HCT116 (cell line): ENCODE data around the gene RWDD4. TPM values are rescaled to one million over a fixed set of nuclear protein-coding genes. Genes with fewer than 3 reads are reported as not detected.

ENCODE experiments used
- ATAC-seq: fragments of 200-7000 bp; cut with Tn5 transposase; 2 replicates; pipeline ENCODE4 v1.9.1; 2020; ENCODE audit warnings: mild to moderate bottlenecking, moderate library complexity
- BruUV-seq: library from RNA; stranded (reverse); fragments of 400-500 nt; replicated peaks from 2 replicates; lab custom pipeline; 2021; lab: Mats Ljungman, UMichigan
- CTCF ChIA-PET: fragments of 300-600 bp; sonication (Branson Sonifier 250); formaldehyde crosslinking; loops from one replicate; lab custom pipeline; 2021; ENCODE audit warnings: antibody characterized with exemption; lab: Charles Lee
- POLR2A ChIA-PET: fragments of 300-600, 350-600 bp; sonication (Branson Sonifier 250); formaldehyde crosslinking; loops from one replicate; lab custom pipeline; 2021; ENCODE audit warnings: antibody characterized with exemption; lab: Charles Lee
- RAD21 ChIA-PET, 2 experiments: fragments of 300-600 bp; sonication (Branson Sonifier 250); formaldehyde crosslinking; loops; one replicate each; lab custom pipeline; 2023; ENCODE audit warnings: low total read pairs in 2 of 2; ENCODE audit not compliant: uncharacterized antibody in 2 of 2, unreplicated experiment in 2 of 2, low non-redundant PET in 1 of 2; lab: Charles Lee
- DNase-seq: peaks from one replicate; pipeline ENCODE4 v3.0.0-alpha.2; 2010; ENCODE audit warnings: low read depth, low spot score
- H2AFZ ChIP-seq: fragments of 200-600 bp; shearing (Covaris generic), sonication (generic); 2 replicates; pipeline ENCODE4 v1.6.1; 2017; ENCODE audit warnings: low read depth, mixed run types, mixed read lengths, antibody characterized with exemption, low read length; ENCODE audit not compliant: poor library complexity, severe bottlenecking
- H3K27ac ChIP-seq: 2 replicates; pipeline ENCODE4 v1.5.1; 2012; ENCODE audit warnings: low read depth, low read length
- H3K27me3 ChIP-seq: fragments of 200-600 bp; sonication (generic); 2 replicates; pipeline ENCODE4 v1.6.1; 2016; ENCODE audit warnings: mixed run types, low read length, mixed read lengths; ENCODE audit not compliant: insufficient read depth
- H3K36me3 ChIP-seq, 2 experiments: fragments of 200-500 bp in 1 of 2; fragments of 200-600 bp in 1 of 2; sonication (Bioruptor generic) in 1 of 2; sonication (generic) in 1 of 2; 2 replicates each; pipeline versions ENCODE4 v1.5.1 to v1.6.1; 2014 to 2016; ENCODE audit warnings: low read length in 2 of 2, inconsistent platforms in 1 of 2, mixed read lengths in 1 of 2, mixed run types in 1 of 2; ENCODE audit not compliant: insufficient read depth in 2 of 2, control insufficient read depth in 1 of 2
- H3K4me1 ChIP-seq, 2 experiments: fragments of 200-600 bp in 1 of 2; sonication (generic) in 1 of 2; 2 replicates each; pipeline versions ENCODE4 v1.5.1 to v1.6.1; 2012 to 2017; ENCODE audit warnings: low read length in 2 of 2, inconsistent platforms in 1 of 2, mild to moderate bottlenecking in 1 of 2, mixed read lengths in 1 of 2, mixed run types in 1 of 2, moderate library complexity in 1 of 2; ENCODE audit not compliant: insufficient read depth in 2 of 2, control insufficient read depth in 1 of 2
- H3K4me2 ChIP-seq: fragments of 200-600 bp; sonication (generic); 2 replicates; pipeline ENCODE4 v1.6.1; 2017; ENCODE audit warnings: mixed run types, low read length, mixed read lengths
- H3K4me3 ChIP-seq, 2 experiments: fragments of 200-600 bp in 1 of 2; sonication (generic) in 1 of 2; replicated peaks in 1 of 2; 2 replicates each; pipeline ENCODE4 v1.5.1; 2011 to 2016; ENCODE audit warnings: low read length in 2 of 2, control low read depth in 1 of 2, low read depth in 1 of 2, mild to moderate bottlenecking in 1 of 2, mixed read lengths in 1 of 2, mixed run types in 1 of 2
- H3K79me2 ChIP-seq: fragments of 200-600 bp; sonication (generic); 2 replicates; pipeline ENCODE4 v1.6.1; 2017; ENCODE audit warnings: mild to moderate bottlenecking, mixed run types, low read length, moderate library complexity, mixed read lengths; ENCODE audit not compliant: insufficient read depth
- H3K9ac ChIP-seq: fragments of 200-600 bp; sonication (generic); 2 replicates; pipeline ENCODE4 v1.6.1; 2016; ENCODE audit warnings: low read length, mixed read lengths
- H3K9me2 ChIP-seq: fragments of 200-600 bp; sonication (generic), shearing (Covaris generic); 2 replicates; pipeline ENCODE4 v1.6.1; 2017; ENCODE audit warnings: mixed run types, mild to moderate bottlenecking, moderate library complexity; ENCODE audit not compliant: insufficient read depth
- H3K9me3 ChIP-seq, 2 experiments: fragments of 200-500 bp in 1 of 2; fragments of 200-600 bp in 1 of 2; sonication (Bioruptor generic) in 1 of 2; sonication (generic) in 1 of 2; 2 replicates each; pipeline ENCODE4 v1.6.1; 2014 to 2017; ENCODE audit warnings: low read length in 2 of 2, mixed read lengths in 2 of 2, inconsistent platforms in 1 of 2, low read depth in 1 of 2, mild to moderate bottlenecking in 1 of 2, mixed run types in 1 of 2, moderate library complexity in 1 of 2; ENCODE audit not compliant: control insufficient read depth in 1 of 2, insufficient read depth in 1 of 2
- H4K20me1 ChIP-seq: fragments of 200-600 bp; sonication (generic), shearing (Covaris generic); 2 replicates; pipeline ENCODE4 v1.6.1; 2017; ENCODE audit warnings: mixed run types, mild to moderate bottlenecking, moderate library complexity; ENCODE audit not compliant: insufficient read depth
- CBX3 ChIP-seq: IDR thresholded peaks from 2 replicates; pipeline ENCODE4 v1.6.1; 2012; ENCODE audit warnings: low read depth
- CEBPB ChIP-seq: IDR thresholded peaks from 2 replicates; pipeline ENCODE4 v1.6.1; 2012; ENCODE audit warnings: low read depth
- EGR1 ChIP-seq: IDR thresholded peaks from 2 replicates; pipeline ENCODE4 v1.6.1; 2012; ENCODE audit warnings: low read depth
- ELF1 ChIP-seq: IDR thresholded peaks from 2 replicates; pipeline ENCODE4 v1.6.1; 2012; ENCODE audit warnings: low read depth, borderline replicate concordance
- EZH2 ChIP-seq: fragments of 200-600 bp; sonication (generic); IDR thresholded peaks from 2 replicates; pipeline ENCODE4 v1.6.1; 2017; ENCODE audit warnings: antibody characterized with exemption, mixed run types
- FOSL1 ChIP-seq: IDR thresholded peaks from 2 replicates; pipeline ENCODE4 v1.6.1; 2012; ENCODE audit warnings: low read depth
- JUND ChIP-seq: IDR thresholded peaks from 2 replicates; pipeline ENCODE4 v1.6.1; 2012
- MAX ChIP-seq: IDR thresholded peaks from 2 replicates; pipeline ENCODE4 v1.6.1; 2012
- POLR2A ChIP-seq: IDR thresholded peaks from 2 replicates; pipeline ENCODE4 v1.7.0; 2011; ENCODE audit warnings: borderline replicate concordance; ENCODE audit not compliant: insufficient read depth, insufficient read length; ENCODE audit errors: extremely low read depth
- POLR2AphosphoS5 ChIP-seq: IDR thresholded peaks from 2 replicates; pipeline ENCODE4 v1.6.1; 2011; ENCODE audit warnings: mild to moderate bottlenecking, low read depth, low read length, moderate library complexity
- RAD21 ChIP-seq: IDR thresholded peaks from 2 replicates; pipeline ENCODE4 v1.6.1; 2012; ENCODE audit warnings: low read depth, mild to moderate bottlenecking
- SIN3A ChIP-seq: IDR thresholded peaks from 2 replicates; pipeline ENCODE4 v1.6.1; 2012; ENCODE audit warnings: low read depth
- SP1 ChIP-seq: IDR thresholded peaks from 2 replicates; pipeline ENCODE4 v1.6.1; 2012; ENCODE audit warnings: low read depth
- SRF ChIP-seq: IDR thresholded peaks from 2 replicates; pipeline ENCODE4 v1.6.1; 2012; ENCODE audit warnings: low read depth
- YY1 ChIP-seq: IDR thresholded peaks from 2 replicates; pipeline ENCODE4 v1.6.1; 2011; ENCODE audit warnings: low read length, low read depth, moderate library complexity, mild to moderate bottlenecking; ENCODE audit not compliant: insufficient replicate concordance; ENCODE audit errors: extremely low read depth
- ZBTB33 ChIP-seq: IDR thresholded peaks from 2 replicates; pipeline ENCODE4 v1.6.1; 2011; ENCODE audit warnings: mild to moderate bottlenecking, low read length, moderate library complexity; ENCODE audit not compliant: insufficient replicate concordance; ENCODE audit errors: extremely low read depth
- ZNF274 ChIP-seq: fragments of 200-500 bp; sonication (Bioruptor generic); IDR thresholded peaks from 2 replicates; pipeline ENCODE4 v1.6.1; 2014; ENCODE audit warnings: mild to moderate bottlenecking, low read depth, low read length, inconsistent platforms
- intact Hi-C: fragments of 100-400 bp; cut with micrococcal nuclease; formaldehyde crosslinking; loops from 2 replicates; pipeline ENCODE4 v1.10.0; 2022
- total RNA-seq: library from RNA; stranded (reverse); gene quantifications from one replicate; pipeline ENCODE4 v1.2.1, GENCODE V29; 2021; ENCODE audit not compliant: unreplicated experiment

RWDD4 gene
- total RNA-seq, 1 experiment from 2014 or later: 11.9 TPM

GRCh38 chr4:183609151-183609550, 49.8 kb downstream of the RWDD4 start:
- DNase-seq: no peak
- intact Hi-C loops: no loop called here
- no peaks in the 10 kb centered on the region for H3K9me2 ChIP-seq
- no peaks in the 10 kb centered on the region for H4K20me1 ChIP-seq
- H3K9me3 ChIP-seq: no peaks in the 10 kb centered on the region
- no peak overlapping the region for H3K4me3 ChIP-seq
- POLR2A ChIA-PET: interaction anchor here (0.7 kb wide), 1 partner anchor 1611 kb away, joined by 4 read pairs; no protein-coding TSS in a partner anchor
- no TSS peak for BruUV-seq
- H3K9ac ChIP-seq: no peak overlapping the region
- no peak overlapping the region for H2AFZ ChIP-seq
- ATAC-seq: no peak
- no peak overlapping the region for H3K4me2 ChIP-seq
- H3K27me3 ChIP-seq: no peaks in the 10 kb centered on the region
- H3K4me1 ChIP-seq: no peaks in the 10 kb centered on the region
- CTCF ChIA-PET: no interaction called here
- H3K27ac ChIP-seq: no peak overlapping the region
- no peaks in the 10 kb centered on the region for H3K79me2 ChIP-seq
- no peaks in the 10 kb centered on the region for H3K36me3 ChIP-seq
- TF ChIP-seq MAX (no peak), FOSL1 (no peak)
- RAD21 ChIA-PET: no interaction called here

GRCh38 chr4:183607894-183608293, 51.1 kb downstream of the RWDD4 start:
- ChIA-PET RAD21 (no interaction called here), CTCF (no interaction called here), POLR2A (no interaction called here)
- Histone ChIP-seq H3K79me2 (no peaks in the 10 kb centered on the region), H3K9me3 (no peaks in the 10 kb centered on the region), H3K36me3 (no peaks in the 10 kb centered on the region), H2AFZ (no peak overlapping the region), H3K4me2 (no peak overlapping the region), H3K4me1 (no peaks in the 10 kb centered on the region), H3K27me3 (no peaks in the 10 kb centered on the region), H3K4me3 (no peak overlapping the region), H3K27ac (no peak overlapping the region), H3K9me2 (no peaks in the 10 kb centered on the region), H4K20me1 (no peaks in the 10 kb centered on the region), H3K9ac (no peak overlapping the region)
- BruUV-seq: no TSS peak
- DNase-seq (no peak), ATAC-seq (no peak)
- intact Hi-C loops: no loop called here
- TF ChIP-seq ZBTB33 (no peak), EGR1 (no peak), FOSL1 (no peak), ZNF274 (no peak), EZH2 (no peak), RAD21 (no peak), ELF1 (no peak), SIN3A (no peak), YY1 (no peak), POLR2A (no peak), CBX3 (no peak), POLR2AphosphoS5 (no peak), SP1 (no peak), SRF (no peak), CEBPB (no peak), JUND (no peak)
